CD4-positive, CD25-positive, alpha-beta regulatory T cell (primary cell): ENCODE data around the gene POLN. TPM values are rescaled to one million over a fixed set of nuclear protein-coding genes. Genes with fewer than 3 reads are reported as not detected.

ENCODE experiments used
- ATAC-seq, 2 donors: fragments of 150-1000 bp; cut with Tn5 transposase; one replicate each; pipeline ENCODE4 v1.10.0; 2021; ENCODE audit warnings: low read depth in 2 of 2, moderate number of reproducible peaks in 2 of 2, moderate library complexity in 1 of 2
- DNase-seq, 3 donors: peaks; one replicate each; pipeline versions ENCODE4 v3.0.0 to v3.0.0-alpha.2; 2012 to 2022; ENCODE audit warnings: mixed read lengths in 1 of 3
- H3K27ac ChIP-seq: one replicate; pipeline ENCODE4 v1.7.0; 2013; ENCODE audit warnings: mild to moderate bottlenecking, low read length; ENCODE audit not compliant: insufficient read depth, poor library complexity, severe bottlenecking
- H3K27me3 ChIP-seq: one replicate; pipeline ENCODE4 v1.7.0; 2013; ENCODE audit warnings: low read length; ENCODE audit not compliant: control insufficient read depth, insufficient read depth
- H3K36me3 ChIP-seq: one replicate; pipeline ENCODE4 v1.7.0; 2013; ENCODE audit warnings: mild to moderate bottlenecking, low read length, moderate library complexity; ENCODE audit not compliant: control insufficient read depth, insufficient read depth
- H3K4me1 ChIP-seq: 2 replicates; pipeline ENCODE4 v1.7.0; 2013; ENCODE audit warnings: mild to moderate bottlenecking, low read length; ENCODE audit not compliant: insufficient read depth, control insufficient read depth, poor library complexity, severe bottlenecking
- H3K4me3 ChIP-seq: one replicate; pipeline ENCODE4 v1.7.0; 2013; ENCODE audit warnings: low read depth, mild to moderate bottlenecking, low read length, moderate library complexity
- H3K9me3 ChIP-seq, 2 experiments: 1 replicate in 1 of 2; 2 replicates in 1 of 2; pipeline ENCODE4 v1.7.0; 2013; ENCODE audit warnings: low read length in 2 of 2, mild to moderate bottlenecking in 1 of 2, moderate library complexity in 1 of 2; ENCODE audit not compliant: control insufficient read depth in 2 of 2
- H3K27ac Mint-ChIP-seq, 3 donors: one replicate each; pipeline ENCODE4 v1.8.0; 2020 to 2022; ENCODE audit warnings: mild to moderate bottlenecking in 3 of 3, mixed read lengths in 3 of 3, moderate library complexity in 2 of 3
- H3K27me3 Mint-ChIP-seq: one replicate; pipeline ENCODE4 v1.8.0; 2022; ENCODE audit warnings: mild to moderate bottlenecking, mixed read lengths
- H3K36me3 Mint-ChIP-seq: one replicate; pipeline ENCODE4 v1.8.0; 2020; ENCODE audit warnings: mixed read lengths
- H3K4me1 Mint-ChIP-seq, 4 donors: one replicate each; pipeline ENCODE4 v1.8.0; 2020 to 2022; ENCODE audit warnings: mixed read lengths in 4 of 4, mild to moderate bottlenecking in 1 of 4
- H3K4me3 Mint-ChIP-seq, 4 donors: one replicate each; pipeline ENCODE4 v1.8.0; 2020 to 2022; ENCODE audit warnings: mild to moderate bottlenecking in 4 of 4, mixed read lengths in 4 of 4, moderate library complexity in 3 of 4
- H3K9me3 Mint-ChIP-seq, 7 donors: one replicate each; pipeline ENCODE4 v1.8.0; 2020 to 2022; ENCODE audit warnings: mixed read lengths in 7 of 7, mild to moderate bottlenecking in 3 of 7, moderate library complexity in 2 of 7
- polyA plus RNA-seq, 4 donors: library from polyadenylated mRNA; unstranded; fragments of 300-500 nt; fragmentation: Illumina TruSeq; gene quantifications; one replicate each; pipeline ENCODE4 v1.2.3, GENCODE V29; 2021
- total RNA-seq: library from RNA; stranded (reverse); gene quantifications from one replicate; pipeline ENCODE4 v1.2.3, GENCODE V29; 2022

Gene POLN
- total and polyA plus RNA-seq, 5 donors from 2014 or later = 0.46 to 4.9 (median 0.94) TPM

GRCh38 chr4:2049381-2049780 is 192.5 kb downstream of the POLN start:
- H3K27ac ChIP-seq = no peak overlapping the region
- peaks cover 3% of the 10 kb centered on the region for H3K4me1 ChIP-seq
- Mint-ChIP-seq H3K4me3 (peak overlapping the region in 1 of 4 donors; percentile 23), H3K27ac (no peak overlapping the region), H3K27me3 (peaks cover 49% of the 10 kb centered on the region), H3K9me3 (peaks cover 0 to 3% (median 0%) of the 10 kb centered on the region in 7 donors), H3K4me1 (no peaks in the 10 kb centered on the region), H3K36me3 (no peaks in the 10 kb centered on the region)
- peaks cover 9% of the 10 kb centered on the region for H3K27me3 ChIP-seq
- ATAC-seq (no peak), DNase-seq (no peak)
- no peak overlapping the region for H3K4me3 ChIP-seq
- no peaks in the 10 kb centered on the region for H3K36me3 ChIP-seq
- no peaks in the 10 kb centered on the region for H3K9me3 ChIP-seq

GRCh38 chr4:2048831-2049230 is 193.1 kb downstream of the POLN start:
- no peaks in the 10 kb centered on the region for H3K36me3 Mint-ChIP-seq
- no peaks in the 10 kb centered on the region for H3K9me3 Mint-ChIP-seq
- Histone ChIP-seq H3K27ac (no peak overlapping the region), H3K4me3 (no peak overlapping the region), H3K9me3 (no peaks in the 10 kb centered on the region), H3K4me1 (peaks cover 3% of the 10 kb centered on the region), H3K27me3 (peaks cover 9% of the 10 kb centered on the region), H3K36me3 (no peaks in the 10 kb centered on the region)
- no peak for DNase-seq
- no peak overlapping the region for H3K27ac Mint-ChIP-seq
- no peak overlapping the region for H3K4me3 Mint-ChIP-seq
- peaks cover 45% of the 10 kb centered on the region for H3K27me3 Mint-ChIP-seq
- ATAC-seq = no peak
- no peaks in the 10 kb centered on the region for H3K4me1 Mint-ChIP-seq

GRCh38 chr4:2047781-2048581 is 193.9 kb downstream of the POLN start:
- peaks cover 8% of the 10 kb centered on the region for H3K27me3 ChIP-seq
- Mint-ChIP-seq H3K4me1 (peaks cover 0 to 2% (median 0%) of the 10 kb centered on the region in 4 donors), H3K27me3 (peaks cover 49% of the 10 kb centered on the region), H3K4me3 (no peak overlapping the region), H3K27ac (no peak overlapping the region), H3K36me3 (no peaks in the 10 kb centered on the region), H3K9me3 (no peaks in the 10 kb centered on the region)
- H3K36me3 ChIP-seq = no peaks in the 10 kb centered on the region
- H3K27ac ChIP-seq = no peak overlapping the region
- H3K4me3 ChIP-seq = no peak overlapping the region
- ATAC-seq = no peak
- no peak for DNase-seq
- H3K9me3 ChIP-seq = no peaks in the 10 kb centered on the region
- peaks cover 4% of the 10 kb centered on the region for H3K4me1 ChIP-seq

- Mint-ChIP-seq H3K36me3 (no peaks in the 10 kb centered on the region), H3K4me3 (peak overlapping the region in 1 of 4 donors; percentile 43), H3K9me3 (no peaks in the 10 kb centered on the region), H3K4me1 (peaks cover 0 to 2% (median 0%) of the 10 kb centered on the region in 4 donors), H3K27ac (no peak overlapping the region), H3K27me3 (peaks cover 43% of the 10 kb centered on the region)
- Histone ChIP-seq H3K27me3 (peaks cover 2% of the 10 kb centered on the region), H3K27ac (no peak overlapping the region), H3K4me1 (peaks cover 10% of the 10 kb centered on the region), H3K9me3 (no peaks in the 10 kb centered on the region), H3K4me3 (no peak overlapping the region), H3K36me3 (no peaks in the 10 kb centered on the region)
- no peak for ATAC-seq
- no peak for DNase-seq
Measured at GRCh38 chr4:2047031-2047660, 194.8 kb downstream of the POLN start.

- no peak for DNase-seq
- no peak for ATAC-seq
- H3K27ac ChIP-seq = no peak overlapping the region
- Mint-ChIP-seq H3K27me3 (peaks cover 48% of the 10 kb centered on the region), H3K4me3 (peak overlapping the region in 2 of 4 donors; percentile 19 to 85), H3K27ac (no peak overlapping the region), H3K9me3 (peaks cover 0 to 2% (median 0%) of the 10 kb centered on the region in 7 donors), H3K36me3 (no peaks in the 10 kb centered on the region), H3K4me1 (peaks cover 0 to 2% (median 0%) of the 10 kb centered on the region in 4 donors)
- H3K36me3 ChIP-seq = no peaks in the 10 kb centered on the region
- no peaks in the 10 kb centered on the region for H3K27me3 ChIP-seq
- no peaks in the 10 kb centered on the region for H3K9me3 ChIP-seq
- peaks cover 16% of the 10 kb centered on the region for H3K4me1 ChIP-seq
- no peak overlapping the region for H3K4me3 ChIP-seq
Measured at GRCh38 chr4:2046031-2046961, 195.6 kb downstream of the POLN start.

- no peak overlapping the region for H3K4me3 ChIP-seq
- H3K36me3 ChIP-seq = no peaks in the 10 kb centered on the region
- peak overlapping the region in 2 of 4 donors; percentile 29 to 85 for H3K4me3 Mint-ChIP-seq
- peaks cover 0 to 2% (median 0%) of the 10 kb centered on the region in 4 donors for H3K4me1 Mint-ChIP-seq
- ATAC-seq (no peak), DNase-seq (no peak)
- H3K27ac Mint-ChIP-seq = peak overlapping the region in 1 of 3 donors; percentile 26
- H3K9me3 Mint-ChIP-seq = peaks cover 0 to 2% (median 0%) of the 10 kb centered on the region in 7 donors
- no peak overlapping the region for H3K27ac ChIP-seq
- H3K4me1 ChIP-seq = peaks cover 22% of the 10 kb centered on the region
- peaks cover 42% of the 10 kb centered on the region for H3K27me3 Mint-ChIP-seq
- H3K9me3 ChIP-seq = no peaks in the 10 kb centered on the region
- H3K36me3 Mint-ChIP-seq = no peaks in the 10 kb centered on the region
- H3K27me3 ChIP-seq = no peaks in the 10 kb centered on the region
Measured at GRCh38 chr4:2045518-2045951, 196.4 kb downstream of the POLN start.
